Upper lobe of left lung (tissue), 4 donors: Measurements from ENCODE around the gene CCDC112.

Experiments used
- CTCF ChIP-seq, 6 experiments: fragments of 450-650 bp in 4 of 6; fragments of 200-600 bp in 2 of 6; sonication (generic) in 2 of 6; IDR thresholded peaks; one replicate each; pipeline ENCODE4 v1.5.1; 2016 to 2019; ENCODE audit warnings: antibody characterized with exemption in 6 of 6
- EP300 ChIP-seq, 4 donors: sonication (generic); formaldehyde crosslinking; IDR thresholded peaks; one replicate each; pipeline ENCODE4 v1.5.1; 2017; ENCODE audit warnings: antibody characterized with exemption in 4 of 4, control low read depth in 2 of 4

DNA sequence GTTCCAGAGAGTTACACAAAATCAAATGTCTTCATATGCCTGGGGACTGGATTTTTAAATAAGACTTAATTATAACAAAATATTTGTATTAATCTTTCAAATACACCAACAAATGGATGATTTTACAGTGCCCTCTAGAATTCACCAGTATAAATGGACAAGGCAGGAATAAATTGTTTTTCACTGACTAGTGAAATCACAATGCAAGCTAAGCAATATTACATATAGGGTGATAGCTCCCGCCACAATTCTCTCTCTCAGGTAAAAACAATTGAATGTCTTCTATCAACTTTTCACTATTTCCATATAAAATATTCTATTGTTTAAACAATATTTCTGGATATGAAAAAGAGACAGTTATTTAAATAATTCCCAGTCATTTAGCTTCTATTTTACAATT is 8.0 kb upstream of the CCDC112 start:
- no peak for TF ChIP-seq CTCF (IDR thresholded peaks at IDR 0.05)
- no peak for TF ChIP-seq EP300 (IDR thresholded peaks at IDR 0.05)
